GM12878 (cell line): ENCODE data around the gene MTFR1L. TPM values are rescaled to one million over a fixed set of nuclear protein-coding genes. Genes with fewer than 3 reads are reported as not detected.

Source experiments
- ATAC-seq: fragments of 200-7000 bp; cut with Tn5 transposase; 3 replicates; pipeline ENCODE4 v1.9.1; 2020; ENCODE audit warnings: mild to moderate bottlenecking, moderate library complexity
- BruUV-seq: library from RNA; stranded (reverse); fragments of 400-500 nt; replicated peaks from 2 replicates; lab custom pipeline; 2021; lab: Mats Ljungman, UMichigan
- CTCF ChIA-PET: fragments of 300-600 bp; sonication (Branson Sonifier 250); formaldehyde crosslinking; extraction: SDS; loops from one replicate; lab custom pipeline; 2021; ENCODE audit warnings: inconsistent platforms; lab: Yijun Ruan, JAX
- POLR2A ChIA-PET: fragments of 350-600 bp; formaldehyde crosslinking; extraction: SDS; loops from one replicate; lab custom pipeline; 2021; ENCODE audit warnings: inconsistent platforms; lab: Charles Lee
- RAD21 ChIA-PET: fragments of 300-600 bp; sonication (Branson Sonifier 250); formaldehyde crosslinking; loops from one replicate; lab custom pipeline; 2023; ENCODE audit warnings: antibody characterized with exemption; ENCODE audit not compliant: unreplicated experiment; lab: Charles Lee
- SMC1A ChIA-PET: fragments of 300-600 bp; sonication (Branson Sonifier 250); formaldehyde crosslinking; loops from one replicate; lab custom pipeline; 2023; ENCODE audit not compliant: unreplicated experiment, uncharacterized antibody; lab: Charles Lee
- DNase-seq: peaks from one replicate; pipeline ENCODE4 v3.0.0-alpha.2; 2011; ENCODE audit warnings: low read depth, low spot score
- FAIRE-seq: peaks from 3 replicates; lab custom pipeline; 2011; peaks lifted over from hg19 to GRCh38; lab: Jason Lieb, UNC
- H2AFZ ChIP-seq: 2 replicates; pipeline ENCODE4 v1.6.0; 2011; ENCODE audit warnings: low read depth, low read length, control low read depth; ENCODE audit not compliant: control insufficient read depth
- H3K27ac ChIP-seq: 2 replicates; pipeline ENCODE4 v1.5.1; 2011; ENCODE audit warnings: control low read depth; ENCODE audit not compliant: control insufficient read depth, insufficient read depth
- H3K27me3 ChIP-seq, 2 experiments: replicated peaks in 1 of 2; 2 replicates each; pipeline versions ENCODE4 v1.6.0 to v1.6.1; 2011; ENCODE audit warnings: low read length in 1 of 2; ENCODE audit not compliant: control insufficient read depth in 2 of 2, insufficient read depth in 2 of 2
- H3K36me3 ChIP-seq, 2 experiments: 2 replicates each; pipeline ENCODE4 v1.5.1; 2011; ENCODE audit warnings: low read length in 1 of 2; ENCODE audit not compliant: control insufficient read depth in 2 of 2, insufficient read depth in 2 of 2
- H3K4me1 ChIP-seq: 2 replicates; pipeline ENCODE4 v1.6.1; 2011; ENCODE audit warnings: mild to moderate bottlenecking, low read length, moderate library complexity, mixed read lengths; ENCODE audit not compliant: control insufficient read depth, insufficient read depth
- H3K4me2 ChIP-seq: 2 replicates; pipeline ENCODE4 v1.6.0; 2011; ENCODE audit warnings: control low read depth; ENCODE audit not compliant: control insufficient read depth, insufficient read depth
- H3K4me3 ChIP-seq: fragments of 200-600 bp; sonication (generic); 2 replicates; pipeline ENCODE4 v1.5.1; 2016
- H3K79me2 ChIP-seq: 2 replicates; pipeline ENCODE4 v1.6.0; 2011; ENCODE audit warnings: low read length; ENCODE audit not compliant: control insufficient read depth, insufficient read depth
- H3K9ac ChIP-seq: 2 replicates; pipeline ENCODE4 v1.8.0; 2011; ENCODE audit warnings: low read length, control low read depth, mixed read lengths; ENCODE audit not compliant: control insufficient read depth, insufficient read depth
- H3K9me3 ChIP-seq: replicated peaks from 3 replicates; pipeline ENCODE4 v1.5.1; 2011; ENCODE audit warnings: mild to moderate bottlenecking, low read length; ENCODE audit not compliant: control insufficient read depth, insufficient read depth
- H4K20me1 ChIP-seq: 2 replicates; pipeline ENCODE4 v1.6.0; 2011; ENCODE audit not compliant: control insufficient read depth, insufficient read depth
- KLF5 ChIP-seq: fragments of 450-650 bp; IDR thresholded peaks from 2 replicates; pipeline ENCODE4 v1.6.1; 2014; ENCODE audit warnings: mild to moderate bottlenecking; ENCODE audit not compliant: partially characterized antibody
- MTA3 ChIP-seq: IDR thresholded peaks from 2 replicates; pipeline ENCODE4 v1.6.1; 2012; ENCODE audit warnings: low read length, inconsistent platforms, borderline replicate concordance
- NR2C1 ChIP-seq: fragments of 450-650 bp; IDR thresholded peaks from 2 replicates; pipeline ENCODE4 v1.6.1; 2017; ENCODE audit warnings: antibody characterized with exemption, mild to moderate bottlenecking, moderate library complexity
- NR2C2 ChIP-seq: IDR thresholded peaks from 2 replicates; pipeline ENCODE4 v1.6.1; 2011; ENCODE audit warnings: borderline replicate concordance, low read depth; ENCODE audit not compliant: control insufficient read depth, insufficient read length
- SREBF1 ChIP-seq: IDR thresholded peaks from 2 replicates; pipeline ENCODE4 v1.6.1; 2012; ENCODE audit warnings: mild to moderate bottlenecking, low read length
- WRNIP1 ChIP-seq: IDR thresholded peaks from 2 replicates; pipeline ENCODE4 v1.6.1; 2011; ENCODE audit warnings: low read depth, low read length, improper control_type of control experiment, borderline replicate concordance
- WGBS: methylation state at CpG from one replicate; pipeline ENCODE4 v1.1.6; 2016; ENCODE audit warnings: low lambda C conversion rate; ENCODE audit not compliant: insufficient replicate concordance, insufficient coverage; ENCODE audit errors: missing lambda C conversion rate; 5-methylcytosine and 5-hydroxymethylcytosine counted together
- in situ Hi-C: fragments of 300-500 bp; cut with MboI; formaldehyde crosslinking; loops from 9 replicates; pipeline ENCODE4 v1.14.3; 2018; ENCODE audit warnings: mixed read lengths
- intact Hi-C: fragments of 100-400 bp; cut with micrococcal nuclease; formaldehyde crosslinking; loops from one replicate; pipeline ENCODE4 v1.14.2; 2022; ENCODE audit not compliant: unreplicated experiment
- polyA plus RNA-seq, 11 experiments: library from polyadenylated mRNA; depleted of rRNA in 4 of 11; unstranded in 6 of 11; stranded (reverse) in 5 of 11; fragments of >200 nt; fragmentation: Nextera tagmentation in 4 of 11; fragmentation: Illumina TruSeq in 1 of 11; extraction: Ambion mirVana in 4 of 11; extraction: Trizol in 1 of 11; gene quantifications; 1 replicate in 1 of 11; 2 replicates in 10 of 11; pipeline versions ENCODE4 v1.2.1 to v1.2.3, GENCODE V29; 2011 to 2016; ENCODE audit warnings: inconsistent platforms in 2 of 11, missing spikeins in 2 of 11, low read depth in 1 of 11
- total RNA-seq, 4 experiments: library from RNA; depleted of rRNA in 3 of 4; stranded (reverse); fragments of >200 nt in 3 of 4; fragmentation: Illumina TruSeq in 1 of 4; extraction: Trizol in 1 of 4; gene quantifications; 2 replicates each; pipeline versions ENCODE4 v1.2.1 to v1.2.3, GENCODE V29; 2013 to 2021
- TF ChIP-seq, protein P1 (sequence below): fragments of 450-650 bp; formaldehyde crosslinking; IDR thresholded peaks from 2 replicates; pipeline ENCODE4 v1.5.0; 2022; ENCODE audit warnings: mild to moderate bottlenecking, missing genetic modification characterization

MTFR1L gene
- total and polyA plus RNA-seq, 10 of the 15 experiments (the other 5 are each of a cell fraction or from before 2014, with no cell fraction given), result 16.9 to 44.2 (median 30.3) TPM

DNA sequence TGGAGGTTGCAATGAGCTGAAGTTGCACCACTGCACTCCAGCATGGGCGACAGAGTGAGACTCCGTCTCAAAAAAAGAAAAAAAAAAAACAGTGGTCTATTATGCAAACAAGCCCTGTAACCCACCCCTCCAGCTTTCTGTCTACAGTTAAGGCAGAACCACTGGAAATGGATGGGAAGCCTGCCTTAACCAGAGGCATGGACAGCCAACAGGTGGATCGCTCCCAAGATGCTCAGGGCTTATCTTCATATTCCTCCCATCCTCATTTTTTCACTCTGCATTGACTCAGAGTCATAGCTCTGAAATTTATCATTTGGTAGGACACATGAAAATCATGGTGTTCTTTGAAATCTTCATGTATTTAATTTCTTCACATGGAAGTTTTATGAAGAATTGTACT lies 8.7 kb downstream of the MTFR1L start:
- Histone ChIP-seq H3K4me1 (no peaks in the 10 kb centered on the region), H3K4me2 (no peak overlapping the region), H3K4me3 (no peak overlapping the region), H3K27me3 (no peaks in the 10 kb centered on the region), H3K27ac (no peak overlapping the region), H4K20me1 (no peaks in the 10 kb centered on the region), H3K36me3 (peaks cover 9 to 22% of the 10 kb centered on the region in 2 experiments), H2AFZ (no peak overlapping the region), H3K79me2 (no peaks in the 10 kb centered on the region), H3K9me3 (no peaks in the 10 kb centered on the region), H3K9ac (no peak overlapping the region)
- ChIA-PET RAD21 (no interaction called here), POLR2A (interaction anchor here (0.8 kb wide), 1 partner anchor 20 kb away, joined by 4 read pairs; no protein-coding TSS in a partner anchor), SMC1A (interaction anchor here (5.0 kb wide), 1 partner anchor 170 kb away, joined by 25 read pairs; the partner anchor contains the start of gene PAFAH2), CTCF (no interaction called here)
- WGBS, result 50% methylated on average over 2 of the region's 3 CpGs
- DNase-seq (no peak), FAIRE-seq (no peak), ATAC-seq (no peak)
- TF ChIP-seq NR2C1 (no peak), SREBF1 (no peak), WRNIP1 (no peak), MTA3 (no peak), KLF5 (no peak), NR2C2 (no peak)
- TF ChIP-seq, protein P1, sequence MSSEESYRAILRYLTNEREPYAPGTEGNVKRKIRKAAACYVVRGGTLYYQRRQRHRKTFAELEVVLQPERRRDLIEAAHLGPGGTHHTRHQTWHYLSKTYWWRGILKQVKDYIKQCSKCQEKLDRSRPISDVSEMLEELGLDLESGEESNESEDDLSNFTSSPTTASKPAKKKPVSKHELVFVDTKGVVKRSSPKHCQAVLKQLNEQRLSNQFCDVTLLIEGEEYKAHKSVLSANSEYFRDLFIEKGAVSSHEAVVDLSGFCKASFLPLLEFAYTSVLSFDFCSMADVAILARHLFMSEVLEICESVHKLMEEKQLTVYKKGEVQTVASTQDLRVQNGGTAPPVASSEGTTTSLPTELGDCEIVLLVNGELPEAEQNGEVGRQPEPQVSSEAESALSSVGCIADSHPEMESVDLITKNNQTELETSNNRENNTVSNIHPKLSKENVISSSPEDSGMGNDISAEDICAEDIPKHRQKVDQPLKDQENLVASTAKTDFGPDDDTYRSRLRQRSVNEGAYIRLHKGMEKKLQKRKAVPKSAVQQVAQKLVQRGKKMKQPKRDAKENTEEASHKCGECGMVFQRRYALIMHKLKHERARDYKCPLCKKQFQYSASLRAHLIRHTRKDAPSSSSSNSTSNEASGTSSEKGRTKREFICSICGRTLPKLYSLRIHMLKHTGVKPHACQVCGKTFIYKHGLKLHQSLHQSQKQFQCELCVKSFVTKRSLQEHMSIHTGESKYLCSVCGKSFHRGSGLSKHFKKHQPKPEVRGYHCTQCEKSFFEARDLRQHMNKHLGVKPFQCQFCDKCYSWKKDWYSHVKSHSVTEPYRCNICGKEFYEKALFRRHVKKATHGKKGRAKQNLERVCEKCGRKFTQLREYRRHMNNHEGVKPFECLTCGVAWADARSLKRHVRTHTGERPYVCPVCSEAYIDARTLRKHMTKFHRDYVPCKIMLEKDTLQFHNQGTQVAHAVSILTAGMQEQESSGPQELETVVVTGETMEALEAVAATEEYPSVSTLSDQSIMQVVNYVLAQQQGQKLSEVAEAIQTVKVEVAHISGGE, result no peak
- in situ Hi-C loops, result no loop called here
- no TSS peak for BruUV-seq
- intact Hi-C loops, result loop anchor here (10.0 kb wide), 1 partner anchor 176 kb away; no protein-coding TSS in a partner anchor
